NCI-H446 treated with DMSO at 0.1 percent for 48 hours (cell line): Measurements from ENCODE around the gene SSC5D.

Experiments
- DNase-seq: peaks from one replicate; lab custom pipeline; 2025; lab: John Stamatoyannopoulos, UW

The SSC5D gene

GRCh38 chr19:55536951-55537740, 48.9 kb downstream of the SSC5D start, which contains the start of gene SBK2:
TSS of gene SBK2 (minus strand) at chr19:55537133. CDS start at chr19:55536294, 839 bp downstream.
- no peak for DNase-seq

GRCh38 chr19:55537741-55538111, 49.5 kb downstream of the SSC5D start:
- DNase-seq: no peak

- no peak for DNase-seq
Observed at GRCh38 chr19:55538132-55538531, 49.9 kb downstream of the SSC5D start.

- no peak for DNase-seq
Observed at GRCh38 chr19:55539090-55539984, 51.1 kb downstream of the SSC5D start.

- no peak for DNase-seq
Observed at GRCh38 chr19:55540619-55541018, 52.4 kb downstream of the SSC5D start.

GRCh38 chr19:55541091-55541490, 52.9 kb downstream of the SSC5D start:
- no peak for DNase-seq

GRCh38 chr19:55542292-55542855, 54.1 kb downstream of the SSC5D start:
- no peak for DNase-seq

GRCh38 chr19:55543567-55543966, 55.3 kb downstream of the SSC5D start:
- DNase-seq: no peak

GRCh38 chr19:55544014-55544413, 55.8 kb downstream of the SSC5D start:
- no peak for DNase-seq

- no peak for DNase-seq
Observed at GRCh38 chr19:55544776-55545439, 56.7 kb downstream of the SSC5D start.

GRCh38 chr19:55545443-55545842, 57.2 kb downstream of the SSC5D start, which contains the start of gene SBK3:
TSS of gene SBK3 (minus strand) at chr19:55545543. CDS start at chr19:55545543, 0 bp downstream.
- no peak for DNase-seq

- no peak for DNase-seq
Observed at GRCh38 chr19:55546011-55546410, 57.8 kb downstream of the SSC5D start.

GRCh38 chr19:55546822-55547614, 58.8 kb downstream of the SSC5D start:
- no peak for DNase-seq

GRCh38 chr19:55549500-55550320, 61.5 kb downstream of the SSC5D start:
- no peak for DNase-seq

GRCh38 chr19:55550321-55550650, 62.0 kb downstream of the SSC5D start:
- no peak for DNase-seq

- no peak for DNase-seq
Observed at GRCh38 chr19:55552206-55552605, 64.0 kb downstream of the SSC5D start.

GRCh38 chr19:55552620-55553019, 64.4 kb downstream of the SSC5D start:
- DNase-seq: no peak

GRCh38 chr19:55553217-55554182, 65.3 kb downstream of the SSC5D start:
- no peak for DNase-seq

GRCh38 chr19:55554302-55554701, 66.1 kb downstream of the SSC5D start:
- no peak for DNase-seq
